Endothelial cell of umbilical vein (primary cell): ENCODE data around the gene SLC26A4. TPM values are rescaled to one million over a fixed set of nuclear protein-coding genes. Genes with fewer than 3 reads are reported as not detected.

Source experiments
- BruUV-seq: library from RNA; stranded (reverse); fragments of 400-500 nt; replicated peaks from 2 replicates; lab custom pipeline; 2021; lab: Mats Ljungman, UMichigan
- CTCF ChIA-PET: fragments of 300-600, 350-600 bp; sonication (Branson Sonifier 250); formaldehyde crosslinking; loops from one replicate; lab custom pipeline; 2021; ENCODE audit warnings: antibody characterized with exemption, inconsistent platforms; lab: Charles Lee
- POLR2A ChIA-PET: fragments of 300-600, 350-600 bp; sonication (Branson Sonifier 250); formaldehyde crosslinking; loops from one replicate; lab custom pipeline; 2021; ENCODE audit warnings: antibody characterized with exemption, inconsistent platforms; lab: Charles Lee
- DNase-seq: peaks from one replicate; pipeline ENCODE4 v3.0.0-alpha.2; 2011; ENCODE audit warnings: low read depth, low spot score
- FAIRE-seq: peaks from 2 replicates; lab custom pipeline; 2011; peaks lifted over from hg19 to GRCh38; lab: Jason Lieb, UNC
- H2AFZ ChIP-seq: 2 replicates; pipeline ENCODE4 v1.6.0; 2012; ENCODE audit warnings: low read depth, low read length, control low read depth, inconsistent platforms
- H3K27ac ChIP-seq: 2 replicates; pipeline ENCODE4 v1.5.1; 2011; ENCODE audit warnings: low read depth, mild to moderate bottlenecking, control low read depth, low read length, moderate library complexity; ENCODE audit not compliant: insufficient read depth
- H3K27me3 ChIP-seq, 2 experiments: 2 replicates each; pipeline versions ENCODE4 v1.6.0 to v1.6.1; 2011; ENCODE audit warnings: low read length in 2 of 2, mixed read lengths in 1 of 2; ENCODE audit not compliant: control insufficient read depth in 2 of 2, insufficient read depth in 2 of 2
- H3K36me3 ChIP-seq, 2 experiments: 2 replicates in 1 of 2; 3 replicates in 1 of 2; pipeline ENCODE4 v1.5.1; 2011; ENCODE audit warnings: low read length in 2 of 2, mild to moderate bottlenecking in 1 of 2, moderate library complexity in 1 of 2; ENCODE audit not compliant: control insufficient read depth in 2 of 2, insufficient read depth in 2 of 2; ENCODE audit errors: extremely low read depth in 1 of 2
- H3K4me1 ChIP-seq: 3 replicates; pipeline ENCODE4 v1.5.1; 2011; ENCODE audit warnings: mild to moderate bottlenecking, low read length; ENCODE audit not compliant: control insufficient read depth, insufficient read depth; ENCODE audit errors: extremely low read depth
- H3K4me2 ChIP-seq: 2 replicates; pipeline ENCODE4 v1.6.1; 2011; ENCODE audit warnings: low read length, control low read depth, mixed read lengths; ENCODE audit not compliant: insufficient read depth
- H3K4me3 ChIP-seq, 3 experiments: fragments of 200-600 bp in 1 of 3; sonication (generic), shearing (Covaris generic) in 1 of 3; replicated peaks in 1 of 3; 2 replicates each; pipeline ENCODE4 v1.5.1; 2011 to 2016; ENCODE audit warnings: control low read depth in 3 of 3, low read length in 3 of 3, mild to moderate bottlenecking in 2 of 3, inconsistent platforms in 1 of 3, low read depth in 1 of 3, moderate library complexity in 1 of 3; ENCODE audit not compliant: insufficient read depth in 1 of 3
- H3K79me2 ChIP-seq: 2 replicates; pipeline ENCODE4 v1.6.0; 2012; ENCODE audit warnings: low read length, inconsistent platforms; ENCODE audit not compliant: control insufficient read depth, insufficient read depth
- H3K9ac ChIP-seq: replicated peaks from 2 replicates; pipeline ENCODE3; 2011; ENCODE audit warnings: low read length, control low read depth; ENCODE audit not compliant: insufficient read depth; ENCODE audit errors: extremely low read depth
- H3K9me1 ChIP-seq: replicated peaks from 3 replicates; pipeline ENCODE4 v1.6.0; 2011; ENCODE audit warnings: mild to moderate bottlenecking, low read length; ENCODE audit not compliant: control insufficient read depth, insufficient read depth; ENCODE audit errors: extremely low read depth
- H3K9me3 ChIP-seq: replicated peaks from 2 replicates; pipeline ENCODE4 v1.5.1; 2012; ENCODE audit warnings: low read length, inconsistent platforms; ENCODE audit not compliant: control insufficient read depth, insufficient read depth
- H4K20me1 ChIP-seq: replicated peaks from 2 replicates; pipeline ENCODE3; 2011; ENCODE audit warnings: mild to moderate bottlenecking, low read length; ENCODE audit not compliant: control insufficient read depth, insufficient read depth; ENCODE audit errors: extremely low read depth
- EZH2 ChIP-seq: IDR thresholded peaks from 2 replicates; pipeline ENCODE4 v1.6.1; 2012; ENCODE audit warnings: borderline replicate concordance, low read depth, mild to moderate bottlenecking, moderate library complexity, low read length, inconsistent platforms; ENCODE audit not compliant: severe bottlenecking
- FOS ChIP-seq: IDR thresholded peaks from 2 replicates; pipeline ENCODE4 v1.6.1; 2011; ENCODE audit warnings: mild to moderate bottlenecking, low read length, moderate library complexity, borderline replicate concordance; ENCODE audit not compliant: insufficient read depth
- GATA2 ChIP-seq: IDR thresholded peaks from 2 replicates; pipeline ENCODE4 v1.7.0; 2011; ENCODE audit warnings: low read depth, mild to moderate bottlenecking, moderate library complexity, mixed read lengths, low read length; ENCODE audit not compliant: insufficient read length, insufficient read depth
- JUN ChIP-seq: IDR thresholded peaks from 2 replicates; pipeline ENCODE4 v1.6.1; 2011; ENCODE audit warnings: borderline replicate concordance, low read depth; ENCODE audit not compliant: insufficient read length, insufficient read depth
- MYC ChIP-seq: IDR thresholded peaks from one replicate; pipeline ENCODE4 v1.6.1; 2011; ENCODE audit warnings: mild to moderate bottlenecking, low read depth, low read length
- POLR2A ChIP-seq: IDR thresholded peaks from 2 replicates; pipeline ENCODE4 v1.6.1; 2012; ENCODE audit warnings: low read depth, mild to moderate bottlenecking, control low read depth, low read length
- POLR2AphosphoS5 ChIP-seq: IDR thresholded peaks from 2 replicates; pipeline ENCODE4 v1.6.1; 2012; ENCODE audit warnings: low read depth, mild to moderate bottlenecking, control low read depth, low read length, moderate library complexity; ENCODE audit not compliant: insufficient read depth
- dilution Hi-C: fragments of 300-500 bp; cut with MboI; formaldehyde crosslinking; loops from one replicate; pipeline ENCODE4 v1.15.0; 2019; ENCODE audit warnings: low sequenced_read_pairs; ENCODE audit not compliant: extremely low pct_ligation_motif_present
- intact Hi-C: fragments of 100-400 bp; cut with micrococcal nuclease; formaldehyde crosslinking; loops from one replicate; pipeline ENCODE4 v1.10.0; 2022
- polyA plus RNA-seq, 4 experiments: library from polyadenylated mRNA; depleted of rRNA in 3 of 4; stranded (reverse) in 3 of 4; unstranded in 1 of 4; fragments of >200 nt; gene quantifications; 2 replicates each; pipeline versions ENCODE4 v1.2.1 to v1.2.3, GENCODE V29; 2011 to 2012; ENCODE audit warnings: missing spikeins in 1 of 4
- total RNA-seq: library from RNA; stranded (reverse); gene quantifications from 2 replicates; pipeline ENCODE4 v1.2.3, GENCODE V29; 2021
- TF ChIP-seq, protein P1 (sequence below): IDR thresholded peaks from 2 replicates; pipeline ENCODE4 v1.6.1; 2011; ENCODE audit not compliant: insufficient read depth, insufficient read length
- TF ChIP-seq, protein P2 (sequence below), 2 donors: IDR thresholded peaks; 1 replicate in 1 of 2; 2 replicates in 1 of 2; pipeline ENCODE4 v1.5.1; 2011; ENCODE audit warnings: low read length in 2 of 2, mild to moderate bottlenecking in 2 of 2, moderate library complexity in 2 of 2, control low read depth in 1 of 2, inconsistent platforms in 1 of 2, low read depth in 1 of 2; ENCODE audit not compliant: insufficient read depth in 1 of 2; ENCODE audit errors: extremely low read depth in 1 of 2

Gene SLC26A4
- total and polyA plus RNA-seq, 2 donors (not counting 3 experiments of a cell fraction or from before 2014, with no cell fraction given): 0.77 to 0.79 TPM

- no peak overlapping the region for H3K4me3 ChIP-seq
- H3K36me3 ChIP-seq: peaks cover 15 to 42% of the 10 kb centered on the region in 2 experiments
- no peaks in the 10 kb centered on the region for H3K27me3 ChIP-seq
- FAIRE-seq (no peak), DNase-seq (no peak)
- TF ChIP-seq, protein P1, sequence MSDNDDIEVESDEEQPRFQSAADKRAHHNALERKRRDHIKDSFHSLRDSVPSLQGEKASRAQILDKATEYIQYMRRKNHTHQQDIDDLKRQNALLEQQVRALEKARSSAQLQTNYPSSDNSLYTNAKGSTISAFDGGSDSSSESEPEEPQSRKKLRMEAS: no peak
- TF ChIP-seq, protein P2, sequence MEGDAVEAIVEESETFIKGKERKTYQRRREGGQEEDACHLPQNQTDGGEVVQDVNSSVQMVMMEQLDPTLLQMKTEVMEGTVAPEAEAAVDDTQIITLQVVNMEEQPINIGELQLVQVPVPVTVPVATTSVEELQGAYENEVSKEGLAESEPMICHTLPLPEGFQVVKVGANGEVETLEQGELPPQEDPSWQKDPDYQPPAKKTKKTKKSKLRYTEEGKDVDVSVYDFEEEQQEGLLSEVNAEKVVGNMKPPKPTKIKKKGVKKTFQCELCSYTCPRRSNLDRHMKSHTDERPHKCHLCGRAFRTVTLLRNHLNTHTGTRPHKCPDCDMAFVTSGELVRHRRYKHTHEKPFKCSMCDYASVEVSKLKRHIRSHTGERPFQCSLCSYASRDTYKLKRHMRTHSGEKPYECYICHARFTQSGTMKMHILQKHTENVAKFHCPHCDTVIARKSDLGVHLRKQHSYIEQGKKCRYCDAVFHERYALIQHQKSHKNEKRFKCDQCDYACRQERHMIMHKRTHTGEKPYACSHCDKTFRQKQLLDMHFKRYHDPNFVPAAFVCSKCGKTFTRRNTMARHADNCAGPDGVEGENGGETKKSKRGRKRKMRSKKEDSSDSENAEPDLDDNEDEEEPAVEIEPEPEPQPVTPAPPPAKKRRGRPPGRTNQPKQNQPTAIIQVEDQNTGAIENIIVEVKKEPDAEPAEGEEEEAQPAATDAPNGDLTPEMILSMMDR (IDR thresholded peaks at IDR 0.05; ENCODE audit: extremely low read depth in 1 of 2, insufficient read depth in 1 of 2, low read depth in 1 of 2, low read length in 2 of 2): no peak
- no peak for TF ChIP-seq JUN
- no peak for TF ChIP-seq POLR2A
- no peak for TF ChIP-seq GATA2
- TF ChIP-seq POLR2AphosphoS5: no peak
- no peak for TF ChIP-seq FOS
- no peak for TF ChIP-seq MYC
- no peak for TF ChIP-seq EZH2
- dilution Hi-C loops: no loop called here
- no peaks in the 10 kb centered on the region for H3K4me1 ChIP-seq
- peaks cover 4% of the 10 kb centered on the region for H4K20me1 ChIP-seq
- H2AFZ ChIP-seq: no peak overlapping the region
- no TSS peak for BruUV-seq
- POLR2A ChIA-PET: no interaction called here
- CTCF ChIA-PET: interaction anchor here (1.8 to 1.9 kb wide), 2 partner anchors 120 to 125 kb away, joined by 6 to 14 read pairs; no protein-coding TSS in a partner anchor
- H3K9ac ChIP-seq: no peak overlapping the region
- no peaks in the 10 kb centered on the region for H3K9me3 ChIP-seq
- no peak overlapping the region for H3K4me2 ChIP-seq
- H3K79me2 ChIP-seq: peaks cover 20% of the 10 kb centered on the region
- no peaks in the 10 kb centered on the region for H3K9me1 ChIP-seq
- no peak overlapping the region for H3K27ac ChIP-seq
- intact Hi-C loops: no loop called here
Observed at GRCh38 chr7:107754642-107755041, 94.0 kb downstream of the SLC26A4 start.
